A172 (cell line): Measurements from ENCODE around the gene KLHL3. TPM values are rescaled to one million over a fixed set of nuclear protein-coding genes. Genes with fewer than 3 reads are reported as not detected.
"Not testable (repeated sequence)": the region's sequence is repeated elsewhere in the genome, so short reads cannot be mapped to it uniquely, and the experiment has no call there.

Experiments
- DNase-seq: peaks from one replicate; pipeline ENCODE4 v3.0.0-alpha.2; 2015; ENCODE audit warnings: low spot score
- total RNA-seq: library from RNA; depleted of rRNA; stranded (reverse); fragments of >200 nt; shearing (Covaris generic); gene quantifications from 2 replicates; pipeline ENCODE4 v1.2.3, GENCODE V29; 2014

KLHL3 gene
- total RNA-seq, 1 experiment from 2014 or later = 0.43 TPM

DNA sequence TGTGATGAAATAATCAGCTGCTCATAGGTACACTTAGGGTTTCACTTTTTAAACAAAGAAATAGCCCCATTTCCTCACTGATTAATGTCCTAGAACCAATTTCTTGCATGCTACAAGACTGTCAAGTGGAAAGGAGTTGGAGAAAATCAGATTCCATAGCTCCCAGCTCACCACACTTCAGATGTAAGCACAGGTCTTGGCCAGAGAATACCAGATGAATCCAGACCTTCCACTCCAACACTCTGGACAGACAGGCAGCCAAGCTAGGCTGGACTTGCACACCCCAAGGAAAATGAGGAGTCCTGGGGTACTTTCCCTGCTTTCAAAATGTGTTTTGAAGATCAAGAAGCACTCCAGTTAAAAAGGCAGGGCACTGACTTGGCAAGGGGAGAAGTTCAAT is 68.5 kb downstream of the KLHL3 start:
- no peak for DNase-seq

DNA sequence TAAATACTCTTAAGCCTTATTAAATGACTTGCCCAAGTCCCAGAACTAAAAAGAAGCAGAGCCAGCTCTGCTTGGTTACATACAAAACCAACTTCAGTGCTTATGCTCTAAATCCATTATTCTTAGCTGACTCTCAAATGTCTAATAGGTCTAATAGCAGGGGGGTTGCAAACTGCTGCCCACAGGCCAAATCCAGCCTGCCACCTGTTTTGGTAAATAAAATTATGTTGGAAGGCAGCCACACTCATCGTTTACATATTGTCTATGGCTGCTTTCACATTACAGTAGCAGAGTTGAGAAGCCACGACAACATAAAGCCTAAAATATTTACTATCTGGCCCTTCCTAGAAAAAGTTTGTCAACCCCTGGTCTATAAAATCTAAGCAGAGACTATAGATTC is 69.0 kb downstream of the KLHL3 start:
- DNase-seq = no peak

DNA sequence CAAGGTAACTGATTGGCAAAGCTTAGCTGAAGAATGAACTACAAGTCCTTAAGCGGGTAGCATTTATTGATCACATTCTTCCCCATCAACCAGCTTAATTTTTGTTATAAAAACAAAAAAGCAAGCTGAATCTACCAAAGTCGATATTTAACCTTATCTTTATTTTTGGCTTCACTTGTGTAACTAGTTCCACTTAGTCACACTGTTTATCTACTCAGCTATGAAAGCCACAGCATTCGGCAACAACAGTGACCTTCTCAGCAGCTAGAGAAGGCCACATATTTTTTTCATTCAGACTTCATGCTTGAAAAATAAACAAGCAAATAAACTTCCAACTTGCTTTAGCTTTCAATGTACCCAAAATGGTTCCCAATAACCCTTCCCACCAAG is 69.4 kb downstream of the KLHL3 start:
- no peak for DNase-seq

DNA sequence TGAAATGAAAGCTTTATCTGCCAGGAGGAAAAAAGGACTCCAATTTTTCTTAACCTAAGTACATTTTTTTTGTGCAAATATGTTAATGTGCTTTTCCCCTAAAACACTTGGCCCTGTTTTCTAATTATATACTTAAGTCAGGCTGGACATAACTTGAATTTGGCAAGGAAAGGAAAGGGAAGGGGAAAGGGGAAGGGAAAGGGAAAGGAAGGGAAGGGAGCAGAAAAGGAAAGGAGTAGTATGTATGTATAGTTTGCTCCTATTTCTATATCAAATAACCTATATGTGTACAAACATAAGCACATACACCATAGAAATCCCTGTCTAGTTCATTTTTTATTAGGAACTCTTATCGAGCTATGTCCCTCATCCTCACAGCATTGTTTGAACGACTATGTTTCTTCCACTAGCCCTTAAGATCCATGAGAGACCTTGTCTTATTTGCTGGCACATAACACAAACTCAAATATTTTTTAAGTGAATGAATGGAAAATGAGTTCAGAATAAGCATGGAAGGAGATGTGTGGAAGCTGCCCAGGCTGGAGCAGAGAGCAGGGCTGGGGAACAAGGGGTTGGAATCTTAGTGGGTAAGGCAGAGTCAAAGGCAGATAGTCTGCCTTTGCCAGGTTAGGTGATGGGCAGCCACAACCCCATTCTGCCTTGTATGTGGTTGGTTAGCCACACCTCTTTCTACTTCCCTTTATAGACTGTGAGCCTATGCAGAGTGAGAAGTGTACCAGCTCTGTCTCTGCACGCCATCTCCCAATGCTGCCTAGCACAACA is 70.0 kb downstream of the KLHL3 start:
- no peak for DNase-seq

- DNase-seq = peak; percentile 70
These were observed 75.5 kb downstream of the KLHL3 start for GRCh38 chr5:137660349-137660817.

DNA sequence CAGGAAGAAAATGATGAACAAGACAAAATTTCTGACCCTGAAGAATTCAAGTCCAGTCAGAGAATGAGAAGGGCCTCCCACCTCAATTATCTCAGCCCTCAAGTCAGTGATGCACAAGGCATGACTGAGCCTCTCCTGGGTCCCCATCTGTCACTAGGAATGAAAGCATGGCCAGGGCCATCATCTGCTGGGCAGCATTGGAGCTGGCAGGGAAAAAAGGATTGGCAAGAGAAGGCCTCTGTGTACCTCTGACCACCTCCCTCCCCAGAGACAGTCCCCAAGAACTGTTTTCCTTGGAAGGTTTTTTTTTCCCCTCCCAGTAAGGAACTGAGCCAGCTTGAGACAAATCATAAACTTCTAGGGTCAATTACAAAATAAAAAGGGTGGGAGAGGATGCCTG is 76.7 kb downstream of the KLHL3 start:
- no peak for DNase-seq

DNA sequence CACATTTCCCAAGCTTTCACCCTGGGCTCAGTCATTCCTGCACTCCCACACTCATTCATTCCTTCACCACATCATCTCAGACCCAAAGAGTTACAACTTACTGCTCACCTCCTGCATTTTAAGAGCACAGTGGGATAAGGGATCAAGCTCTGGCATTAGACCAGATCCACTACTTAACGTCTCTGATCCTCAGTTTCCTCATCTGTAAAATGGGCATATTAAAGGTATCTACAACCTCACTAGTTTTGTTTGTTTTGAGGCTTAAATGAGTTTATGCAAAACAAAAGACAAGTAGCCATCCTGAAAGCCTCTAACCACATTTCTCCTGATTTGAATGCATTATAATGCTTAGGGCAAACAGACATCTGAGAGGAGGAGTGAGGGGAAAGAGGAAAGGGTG is 77.6 kb downstream of the KLHL3 start:
- no peak for DNase-seq

DNA sequence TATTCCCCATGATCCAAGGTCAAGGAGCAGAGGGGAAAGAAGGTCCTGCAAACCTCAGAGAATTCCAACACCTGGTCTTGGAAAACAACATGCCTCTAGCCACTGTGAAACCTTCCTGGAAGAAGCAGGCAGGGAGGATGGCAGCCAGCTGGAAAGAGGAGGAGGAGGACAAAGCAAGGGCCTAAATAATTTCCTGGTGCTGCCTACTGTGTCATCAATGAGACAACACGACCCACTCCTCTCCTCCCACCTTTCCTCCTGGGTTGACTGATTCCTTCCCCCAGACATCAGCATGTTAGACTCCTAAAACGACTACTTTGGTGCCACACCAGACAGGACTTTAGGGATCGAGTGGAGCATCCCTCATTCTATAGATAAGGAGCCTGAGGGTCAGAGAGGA is 78.8 kb downstream of the KLHL3 start:
- DNase-seq = no peak

GRCh38 chr5:137656558-137656957 is 79.3 kb downstream of the KLHL3 start:
- DNase-seq = no peak

DNA sequence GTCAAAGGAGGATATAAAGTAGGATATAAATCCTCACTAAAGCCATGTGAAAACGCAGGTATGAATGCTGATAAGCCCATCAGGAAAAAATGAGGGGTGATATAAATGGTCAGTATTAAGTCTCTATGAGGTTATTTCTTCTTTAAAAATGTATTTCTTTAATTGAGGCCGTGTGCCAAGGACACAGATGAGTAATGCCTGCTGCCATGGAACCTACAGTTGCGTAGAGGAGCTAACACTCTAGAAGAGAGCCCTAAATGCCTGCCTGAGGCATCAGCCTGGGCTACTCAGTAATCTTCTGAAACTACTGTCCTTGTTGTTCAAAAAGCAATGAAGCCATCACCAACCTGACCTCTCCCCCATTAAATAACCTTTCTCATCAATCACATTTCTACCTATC is 84.9 kb downstream of the KLHL3 start:
- DNase-seq = no peak

- no peak for DNase-seq
These were observed 86.5 kb downstream of the KLHL3 start for GRCh38 chr5:137649228-137649935.

GRCh38 chr5:137648361-137648760 is 87.5 kb downstream of the KLHL3 start:
- no peak for DNase-seq

- no peak for DNase-seq
These were observed 88.5 kb downstream of the KLHL3 start for GRCh38 chr5:137647401-137647800.

DNA sequence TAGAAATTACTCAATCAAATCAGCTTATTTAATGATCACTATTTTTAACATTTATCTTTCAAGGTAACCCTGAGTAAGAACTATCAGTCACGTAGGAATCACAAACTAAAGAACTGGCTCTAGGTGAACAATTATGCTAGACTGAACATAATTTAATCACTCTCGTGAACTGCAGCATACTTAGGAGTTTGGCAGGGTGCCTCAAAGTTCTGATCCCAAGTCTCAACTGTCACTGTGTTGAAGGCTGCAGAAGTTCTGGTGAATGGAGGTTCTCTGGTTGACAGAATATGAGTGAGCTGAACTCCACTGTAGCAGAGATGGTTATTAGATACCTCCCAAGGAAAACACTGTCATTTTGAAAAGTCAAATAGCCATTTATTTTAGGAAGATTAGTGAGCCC is 89.1 kb downstream of the KLHL3 start:
- no peak for DNase-seq

DNA sequence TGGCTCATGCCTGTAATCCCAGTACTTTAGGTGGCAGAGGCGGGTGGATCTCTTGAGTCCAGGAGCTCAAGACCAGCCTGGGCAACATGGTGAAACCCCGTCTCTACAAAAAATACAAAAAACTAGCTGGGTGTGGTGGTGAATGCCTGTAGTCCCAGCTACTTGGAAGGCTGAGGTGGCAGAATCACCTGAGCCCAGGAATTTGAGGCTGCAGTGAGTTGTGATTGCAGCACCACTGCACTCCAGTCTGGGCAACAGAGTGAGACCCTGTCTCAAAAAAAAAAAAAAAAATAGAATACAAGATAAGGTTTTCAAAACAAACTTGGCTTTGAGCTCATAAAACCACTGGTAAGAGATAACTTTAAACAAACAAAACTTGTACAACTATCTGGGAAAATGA is 92.8 kb downstream of the KLHL3 start:
- DNase-seq = not testable (repeated sequence)

DNA sequence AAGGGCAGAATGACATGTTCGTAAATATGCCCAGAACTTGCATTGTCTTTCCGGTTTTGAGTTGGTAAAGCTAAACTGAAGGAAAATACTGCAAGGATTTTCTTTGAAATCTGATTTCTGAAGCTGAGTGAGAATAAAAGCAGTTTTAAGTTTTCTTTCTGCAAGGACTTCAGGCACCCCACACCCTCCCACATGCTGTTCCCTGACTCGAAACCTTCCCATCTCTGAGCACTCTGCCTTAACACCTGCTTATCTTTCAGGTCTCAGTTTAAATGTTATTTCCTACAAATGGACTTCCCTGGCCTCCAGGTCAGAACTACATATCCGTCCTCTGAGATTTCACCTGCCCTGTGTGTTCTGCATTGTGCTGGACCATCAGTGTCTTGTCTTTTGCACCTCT is 93.8 kb downstream of the KLHL3 start:
- DNase-seq = no peak

DNA sequence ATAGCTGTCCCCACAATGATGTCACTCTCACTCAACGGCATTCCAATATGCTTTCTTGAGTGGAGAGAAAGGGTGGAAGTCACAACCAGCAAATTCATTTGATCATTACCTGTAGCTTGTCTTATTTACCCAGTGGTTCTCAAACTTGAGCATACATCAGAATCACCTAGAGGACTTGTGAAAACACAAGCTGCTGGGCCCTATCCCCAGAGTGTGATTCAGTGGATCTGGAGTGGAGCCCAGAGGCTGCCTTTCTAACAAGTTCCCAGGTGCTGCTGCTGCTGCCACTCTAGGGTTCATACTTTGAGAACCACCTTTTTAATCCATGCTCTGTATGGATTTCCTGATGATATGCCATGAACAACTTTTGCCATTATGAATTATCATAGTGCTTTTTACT is 94.7 kb downstream of the KLHL3 start:
- DNase-seq = no peak

DNA sequence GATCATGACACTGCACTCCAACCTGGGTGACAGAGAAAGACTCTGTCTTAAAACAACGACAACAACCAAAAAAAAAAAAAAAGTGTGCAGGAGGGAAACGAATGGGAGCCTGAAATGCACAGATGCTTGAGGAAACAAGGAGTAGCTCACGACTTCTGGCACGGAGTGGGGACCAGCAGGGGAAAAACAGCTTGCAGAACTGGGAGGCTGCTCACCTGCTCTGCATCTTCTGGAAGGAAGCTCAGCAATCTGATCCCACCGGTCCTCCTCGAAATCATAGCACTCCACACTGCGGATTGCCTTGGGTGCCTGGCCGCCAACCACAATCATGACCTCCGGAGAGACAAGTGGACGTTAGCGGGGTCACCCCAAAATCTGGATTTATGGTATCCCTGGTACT is 96.2 kb downstream of the KLHL3 start:
- DNase-seq = no peak

- DNase-seq = no peak
These were observed 97.0 kb downstream of the KLHL3 start for GRCh38 chr5:137638841-137639240.

DNA sequence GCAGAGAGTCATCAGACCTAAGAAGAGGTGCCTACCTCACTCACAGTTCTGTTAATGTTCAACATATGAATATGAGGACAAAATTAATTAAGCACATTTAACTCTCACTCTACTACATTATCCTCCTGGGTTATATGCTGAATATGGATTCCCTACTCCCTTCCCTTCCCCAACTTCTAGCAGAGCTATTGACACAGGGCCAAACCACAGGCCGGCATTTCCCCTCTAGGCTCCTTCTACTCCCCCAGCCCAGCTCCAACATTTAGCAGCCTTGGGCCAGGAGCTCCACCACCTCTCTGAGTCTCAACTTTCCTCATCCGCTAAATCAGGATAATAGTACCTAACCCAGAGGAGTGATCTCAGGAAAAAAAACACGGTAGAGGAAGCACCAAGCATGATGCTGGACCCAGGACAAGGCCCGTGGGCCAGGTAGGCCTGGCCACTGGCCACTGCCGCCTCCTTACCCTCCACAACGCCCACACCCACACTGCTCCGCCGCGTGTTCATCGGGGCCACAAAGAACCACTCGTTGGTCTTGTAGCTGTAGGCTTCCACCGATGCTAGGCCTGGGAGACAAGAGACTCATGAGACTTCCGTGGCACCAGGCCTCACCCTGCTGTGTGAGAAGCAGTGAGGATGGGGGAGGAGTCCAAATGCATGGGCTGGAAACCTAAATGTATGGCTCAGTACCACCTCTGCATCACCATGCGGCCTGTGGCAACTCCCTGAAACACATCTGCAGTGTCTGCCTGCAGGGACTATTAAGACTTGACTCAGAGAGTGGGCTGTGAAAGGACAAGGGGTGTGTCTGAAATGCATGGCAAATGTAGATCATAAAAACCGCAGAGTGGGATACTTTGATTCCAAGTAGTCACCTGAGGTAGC is 98.8 kb downstream of the KLHL3 start:
- DNase-seq = no peak

DNA sequence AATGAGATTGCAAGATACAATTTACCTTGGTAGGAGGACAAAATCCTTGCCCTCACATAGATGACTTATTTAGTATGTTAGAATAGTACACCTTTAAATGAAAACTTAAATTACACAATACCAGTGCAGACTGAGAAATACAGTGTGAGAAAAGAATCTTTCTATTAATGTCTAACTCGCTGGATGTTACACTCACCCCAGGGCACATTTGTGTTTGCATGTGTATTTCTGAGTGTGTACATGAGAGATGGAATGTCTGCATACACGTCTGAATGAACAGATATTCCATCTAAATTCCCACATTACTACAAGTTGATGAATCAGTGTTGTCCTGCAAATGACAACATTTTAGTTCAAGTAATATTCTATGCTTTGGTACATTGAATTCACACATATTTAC is 99.8 kb downstream of the KLHL3 start:
- DNase-seq = no peak

GRCh38 chr5:137635521-137635921 is 100.4 kb downstream of the KLHL3 start:
- DNase-seq = no peak
